HL-60 (cell line): ENCODE results near the gene BCL7C.

Source experiments
- DNase-seq, 2 experiments: peaks; one replicate each; pipeline ENCODE4 v3.0.0-alpha.2; 2010 to 2020; ENCODE audit warnings: low read depth in 1 of 2, low spot score in 1 of 2
- H3K27ac ChIP-seq: fragments of 250-450 bp; sonication (Bioruptor Pico); replicated peaks from 2 replicates; pipeline ENCODE4 v1.5.1; 2020; ENCODE audit warnings: mild to moderate bottlenecking, moderate library complexity
- H3K27me3 ChIP-seq: fragments of 250-450 bp; sonication (Bioruptor Pico); 2 replicates; pipeline ENCODE4 v1.5.1; 2021; ENCODE audit warnings: mild to moderate bottlenecking, moderate library complexity; ENCODE audit not compliant: insufficient read depth, poor library complexity, severe bottlenecking
- H3K4me3 ChIP-seq: replicated peaks from 2 replicates; pipeline ENCODE4 v1.5.1; 2011; ENCODE audit warnings: mild to moderate bottlenecking, control low read depth, low read length; ENCODE audit not compliant: insufficient read depth
- CTCF ChIP-seq: IDR thresholded peaks from one replicate; pipeline ENCODE4 v1.5.1; 2011; ENCODE audit warnings: low read length, control low read depth, inconsistent platforms; ENCODE audit not compliant: insufficient read depth
- GABPA ChIP-seq: IDR thresholded peaks from 2 replicates; pipeline ENCODE4 v1.6.1; 2012; ENCODE audit warnings: low read depth
- POLR2AphosphoS5 ChIP-seq: IDR thresholded peaks from 2 replicates; pipeline ENCODE4 v1.6.1; 2012; ENCODE audit warnings: low read depth
- REST ChIP-seq: IDR thresholded peaks from 2 replicates; pipeline ENCODE4 v1.6.1; 2012; ENCODE audit warnings: low read depth; ENCODE audit not compliant: insufficient replicate concordance
- SPI1 ChIP-seq: IDR thresholded peaks from 2 replicates; pipeline ENCODE4 v1.6.1; 2012; ENCODE audit warnings: low read depth, mild to moderate bottlenecking, borderline replicate concordance

Gene BCL7C

GRCh38 chr16:30914830-30915229 is 21.0 kb upstream of the BCL7C start:
- DNase-seq: no peak
- H3K4me3 ChIP-seq: no peak overlapping the region
- no peak for TF ChIP-seq SPI1
- no peak for TF ChIP-seq POLR2AphosphoS5
- no peak for TF ChIP-seq GABPA
- TF ChIP-seq CTCF: no peak
- TF ChIP-seq REST: no peak
- no peaks in the 10 kb centered on the region for H3K27me3 ChIP-seq
- no peak overlapping the region for H3K27ac ChIP-seq

- TF ChIP-seq POLR2AphosphoS5 (no peak), REST (no peak), CTCF (no peak), SPI1 (no peak), GABPA (no peak)
- H3K27ac ChIP-seq: no peak overlapping the region
- no peaks in the 10 kb centered on the region for H3K27me3 ChIP-seq
- H3K4me3 ChIP-seq: no peak overlapping the region
- DNase-seq: no peak
Observed at GRCh38 chr16:30912794-30913412, 19.0 kb upstream of the BCL7C start.

GRCh38 chr16:30910427-30911029 is 16.7 kb upstream of the BCL7C start:
- no peak for TF ChIP-seq CTCF
- TF ChIP-seq SPI1: no peak
- TF ChIP-seq POLR2AphosphoS5: no peak
- TF ChIP-seq REST: no peak
- TF ChIP-seq GABPA: no peak
- no peak overlapping the region for H3K4me3 ChIP-seq
- no peaks in the 10 kb centered on the region for H3K27me3 ChIP-seq
- no peak overlapping the region for H3K27ac ChIP-seq
- no peak for DNase-seq
